Fibroblast of skin of scalp (primary cell): ENCODE data around the gene SAXO2. TPM values are rescaled to one million over a fixed set of nuclear protein-coding genes. Genes with fewer than 3 reads are reported as not detected.
A peak's percentile ranks its signal among the peaks of the same experiment; 100 is the strongest.
"Not testable (repeated sequence)": the region's sequence is repeated elsewhere in the genome, so short reads cannot be mapped to it uniquely, and the experiment has no call there.

Experiments
- DNase-seq: peaks from one replicate; pipeline ENCODE4 v3.0.0-alpha.2; 2013
- polyA plus RNA-seq, 2 experiments: library from polyadenylated mRNA; unstranded; fragments of 120-200 nt; gene quantifications; one replicate each; pipeline ENCODE4 v1.2.1, GENCODE V29; 2013; ENCODE audit not compliant: insufficient read length in 2 of 2

SAXO2 gene
- 0.35 TPM for polyA plus RNA-seq (2013, experiment 1 of 2; ENCODE audit: insufficient read length)
- 0.48 TPM for polyA plus RNA-seq (2013, experiment 2 of 2; ENCODE audit: insufficient read length)

- peak; percentile 89 for DNase-seq
These were observed at the start of gene SAXO2, which contains the start of gene EFL1 for GRCh38 chr15:82262422-82263026. Gene SAXO2, plus strand, starts transcription at chr15:82262818. Its CDS starts 62 bp downstream, at chr15:82262880. Gene EFL1, minus strand, starts transcription at chr15:82262734. Its CDS starts 956 bp downstream, at chr15:82261778.

GRCh38 chr15:82216092-82216491, 46.5 kb upstream of the SAXO2 start:
- not testable (repeated sequence) for DNase-seq

- peak; percentile 14 for DNase-seq
These were observed 41.1 kb upstream of the SAXO2 start for GRCh38 chr15:82221535-82221934.

- no peak for DNase-seq
These were observed 33.9 kb upstream of the SAXO2 start for GRCh38 chr15:82228750-82229149.

- DNase-seq, result no peak
These were observed 31.4 kb upstream of the SAXO2 start for GRCh38 chr15:82231233-82231632.

- DNase-seq, result no peak
These were observed 30.8 kb upstream of the SAXO2 start for GRCh38 chr15:82231842-82232241.

- not testable (repeated sequence) for DNase-seq
These were observed 24.6 kb upstream of the SAXO2 start for GRCh38 chr15:82237944-82238534.

GRCh38 chr15:82239685-82240391, 22.8 kb upstream of the SAXO2 start:
- DNase-seq, result no peak

GRCh38 chr15:82241836-82242499, 20.6 kb upstream of the SAXO2 start:
- peak; percentile 35 for DNase-seq

- not testable (repeated sequence) for DNase-seq
These were observed 19.0 kb upstream of the SAXO2 start for GRCh38 chr15:82243644-82244043.

- not testable (repeated sequence) for DNase-seq
These were observed 16.7 kb upstream of the SAXO2 start for GRCh38 chr15:82245956-82246355.

- DNase-seq, result peak; percentile 5
These were observed 14.4 kb upstream of the SAXO2 start for GRCh38 chr15:82248261-82248660.

- peak; percentile 60 for DNase-seq
These were observed 824 bp upstream of the SAXO2 start for GRCh38 chr15:82261566-82262421.

- no peak for DNase-seq
These were observed 732 bp downstream of the SAXO2 start for GRCh38 chr15:82263350-82263749.

- not testable (repeated sequence) for DNase-seq
These were observed 4.5 kb downstream of the SAXO2 start for GRCh38 chr15:82267137-82267536.

- DNase-seq, result not testable (repeated sequence)
These were observed 5.8 kb downstream of the SAXO2 start for GRCh38 chr15:82268454-82268853.

GRCh38 chr15:82272154-82272553, 9.5 kb downstream of the SAXO2 start:
- DNase-seq, result no peak

GRCh38 chr15:82275410-82275809, 12.8 kb downstream of the SAXO2 start:
- DNase-seq, result no peak

GRCh38 chr15:82281276-82281675, 18.7 kb downstream of the SAXO2 start:
- not testable (repeated sequence) for DNase-seq

- DNase-seq, result not testable (repeated sequence)
These were observed 19.8 kb downstream of the SAXO2 start for GRCh38 chr15:82282386-82282785.

GRCh38 chr15:82284381-82284780, 21.8 kb downstream of the SAXO2 start:
- DNase-seq, result not testable (repeated sequence)

GRCh38 chr15:82286475-82286874, 23.9 kb downstream of the SAXO2 start:
- DNase-seq, result not testable (repeated sequence)
